Large intestine (tissue), 3 donors: ENCODE measurements around the gene NEFH. TPM values are rescaled to one million over a fixed set of nuclear protein-coding genes. Genes with fewer than 3 reads are reported as not detected.

ENCODE experiments used
- DNase-seq, 2 donors: peaks; one replicate each; pipeline versions ENCODE4 v3.0.0 to v3.0.0-alpha.2; 2013
- H3K27ac ChIP-seq: one replicate; pipeline ENCODE4 v1.5.1; 2013; ENCODE audit warnings: low read length
- H3K27me3 ChIP-seq: 2 replicates; pipeline ENCODE4 v1.6.1; 2013; ENCODE audit warnings: low read length; ENCODE audit not compliant: control insufficient read depth, insufficient read depth
- H3K36me3 ChIP-seq: 2 replicates; pipeline ENCODE4 v1.6.1; 2013; ENCODE audit warnings: low read length; ENCODE audit not compliant: control insufficient read depth, insufficient read depth
- H3K4me1 ChIP-seq: one replicate; pipeline ENCODE4 v1.6.1; 2013; ENCODE audit warnings: low read length; ENCODE audit not compliant: control insufficient read depth, insufficient read depth
- H3K4me3 ChIP-seq: one replicate; pipeline ENCODE4 v1.5.1; 2013; ENCODE audit warnings: low read length
- H3K9me3 ChIP-seq: one replicate; pipeline ENCODE4 v1.6.1; 2013; ENCODE audit warnings: mild to moderate bottlenecking, low read depth, low read length, moderate library complexity; ENCODE audit not compliant: control insufficient read depth
- WGBS: methylation state at CpG from one replicate; pipeline ENCODE4 v1.1.5; 2013; ENCODE audit warnings: low lambda C conversion rate; ENCODE audit not compliant: insufficient coverage; 5-methylcytosine and 5-hydroxymethylcytosine counted together
- polyA plus RNA-seq: library from polyadenylated mRNA; unstranded; fragments of 120-200 nt; gene quantifications from one replicate; pipeline ENCODE4 v1.2.1, GENCODE V29; 2013

Gene NEFH
- polyA plus RNA-seq, 1 donor: 5.6 TPM

DNA sequence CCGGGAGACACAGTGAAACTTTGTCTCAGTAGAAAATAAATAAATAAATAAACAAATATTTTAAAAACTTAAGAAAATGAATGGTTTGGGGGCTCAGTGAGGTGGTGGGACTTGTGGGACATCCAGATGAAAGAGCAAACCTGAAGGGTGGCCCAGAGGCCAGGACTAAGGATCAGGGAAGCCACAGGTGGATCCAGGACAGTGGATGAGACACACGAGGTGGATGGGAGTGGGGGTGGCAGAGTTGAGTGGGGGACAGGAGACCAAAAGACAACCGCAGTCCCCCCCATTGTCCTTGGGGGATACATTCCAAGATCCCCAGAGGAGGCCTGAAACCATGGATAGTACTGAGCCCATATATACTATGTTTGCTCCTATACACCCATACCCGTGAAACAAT is 34.5 kb upstream of the NEFH start:
- 86% methylated on average over 1 of the region's 4 CpGs for WGBS
- H3K4me3 ChIP-seq: no peak overlapping the region
- no peaks in the 10 kb centered on the region for H3K4me1 ChIP-seq
- DNase-seq: no peak
- no peaks in the 10 kb centered on the region for H3K27me3 ChIP-seq
- no peaks in the 10 kb centered on the region for H3K36me3 ChIP-seq
- H3K9me3 ChIP-seq: no peaks in the 10 kb centered on the region
- no peak overlapping the region for H3K27ac ChIP-seq

DNA sequence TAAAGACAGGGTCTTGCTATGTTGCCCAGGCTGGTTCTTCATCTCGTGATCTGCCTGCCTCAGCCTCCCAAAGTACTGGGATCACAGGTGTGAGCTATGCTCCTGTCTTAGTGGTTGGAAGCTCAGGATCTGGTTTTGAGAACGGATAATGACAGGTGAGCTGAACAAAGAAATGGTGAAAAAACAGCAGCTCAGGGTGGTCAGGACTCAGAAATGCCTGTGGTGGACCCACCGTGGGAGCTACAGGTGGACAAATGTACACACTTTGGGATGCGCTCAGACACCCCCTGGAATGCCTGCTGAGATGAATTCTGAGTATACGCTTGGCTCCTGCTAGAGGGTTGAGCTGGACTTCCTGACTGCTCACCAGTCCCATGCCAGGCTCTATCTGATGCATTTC is 32.1 kb upstream of the NEFH start:
- Histone ChIP-seq H3K4me3 (no peak overlapping the region), H3K36me3 (no peaks in the 10 kb centered on the region), H3K27me3 (no peaks in the 10 kb centered on the region), H3K9me3 (no peaks in the 10 kb centered on the region), H3K4me1 (no peaks in the 10 kb centered on the region), H3K27ac (no peak overlapping the region)
- DNase-seq: no peak
- no CpG with 5 or more reads among the region's 5 CpGs for WGBS

DNA sequence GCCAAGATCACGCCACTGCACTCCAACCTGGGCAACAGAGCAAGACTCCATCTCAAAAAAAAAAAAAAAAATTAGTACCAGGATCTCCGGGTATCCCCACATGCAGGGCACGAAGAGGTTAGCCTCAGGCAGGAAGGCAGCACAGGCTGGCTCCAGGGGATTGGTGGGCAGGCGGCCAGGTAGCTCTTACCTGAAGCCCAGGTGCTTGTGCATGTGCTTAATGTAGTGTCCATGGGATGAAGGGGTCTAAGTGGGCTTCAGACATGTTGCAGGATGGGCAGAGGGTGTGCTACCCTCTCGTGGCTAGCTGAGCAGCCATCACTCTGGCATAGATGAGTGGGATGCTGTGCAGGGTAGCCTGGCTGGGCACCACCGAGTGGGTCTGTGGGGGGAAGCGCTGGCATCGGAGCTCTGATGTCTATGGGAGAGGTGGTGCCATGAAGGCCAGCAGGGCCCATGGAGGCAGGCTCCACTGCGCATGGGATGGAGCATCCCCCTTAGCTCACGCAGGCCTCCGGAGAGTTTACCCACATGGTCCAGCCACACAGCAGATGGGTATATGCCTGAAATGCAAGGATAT is 30.6 kb upstream of the NEFH start:
- H3K27ac ChIP-seq: no peak overlapping the region
- DNase-seq: no peak
- no peaks in the 10 kb centered on the region for H3K27me3 ChIP-seq
- no peak overlapping the region for H3K4me3 ChIP-seq
- H3K4me1 ChIP-seq: no peaks in the 10 kb centered on the region
- no CpG with 5 or more reads among the region's 11 CpGs for WGBS
- H3K36me3 ChIP-seq: no peaks in the 10 kb centered on the region
- no peaks in the 10 kb centered on the region for H3K9me3 ChIP-seq

DNA sequence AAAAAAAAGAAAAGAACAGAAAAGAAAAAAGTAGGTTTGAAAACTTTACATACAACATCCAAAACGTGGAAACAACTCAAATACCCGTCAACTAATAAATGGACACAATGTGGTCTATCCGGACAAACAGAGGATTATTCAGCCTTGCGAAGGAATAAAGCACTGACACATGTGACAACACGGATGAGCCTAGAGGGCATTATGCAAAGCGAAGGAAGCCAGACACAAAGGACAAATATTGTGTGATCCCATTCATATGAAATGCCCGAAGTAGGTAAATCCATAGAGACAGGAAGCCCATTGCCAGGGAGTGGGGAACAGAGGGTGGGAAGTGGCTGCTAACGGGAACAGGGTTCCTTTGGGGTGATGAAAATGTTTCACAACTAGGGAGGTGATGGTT is 29.8 kb upstream of the NEFH start:
- no peak for DNase-seq
- no peak overlapping the region for H3K4me3 ChIP-seq
- no peaks in the 10 kb centered on the region for H3K36me3 ChIP-seq
- H3K4me1 ChIP-seq: no peaks in the 10 kb centered on the region
- no peaks in the 10 kb centered on the region for H3K27me3 ChIP-seq
- 90% methylated on average over 2 of the region's 8 CpGs for WGBS
- no peak overlapping the region for H3K27ac ChIP-seq
- no peaks in the 10 kb centered on the region for H3K9me3 ChIP-seq

DNA sequence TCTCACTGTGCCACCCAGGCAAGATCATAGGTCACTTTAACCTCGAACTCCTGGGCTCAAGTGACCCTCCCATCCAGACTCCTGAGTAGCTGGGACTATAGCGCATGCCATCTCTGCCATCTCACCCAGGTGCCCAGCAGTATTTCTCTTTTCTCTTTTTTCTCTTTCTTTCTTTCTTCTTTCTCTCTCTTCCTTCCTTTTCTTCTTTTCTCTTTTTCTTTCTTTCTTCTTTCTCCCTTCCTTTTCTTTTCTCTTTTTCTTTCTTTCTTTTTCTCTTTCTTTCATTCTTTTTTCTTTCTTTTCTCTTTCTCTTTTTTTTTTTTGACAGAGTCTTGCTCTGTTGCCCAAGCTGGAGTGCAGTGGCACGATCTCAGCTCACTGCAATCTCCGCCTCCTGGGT is 28.2 kb upstream of the NEFH start:
- no peak overlapping the region for H3K27ac ChIP-seq
- no peak overlapping the region for H3K4me3 ChIP-seq
- H3K36me3 ChIP-seq: no peaks in the 10 kb centered on the region
- no peaks in the 10 kb centered on the region for H3K27me3 ChIP-seq
- no peak for DNase-seq
- 75% methylated on average over 2 of the region's 4 CpGs for WGBS
- no peaks in the 10 kb centered on the region for H3K4me1 ChIP-seq
- no peaks in the 10 kb centered on the region for H3K9me3 ChIP-seq

DNA sequence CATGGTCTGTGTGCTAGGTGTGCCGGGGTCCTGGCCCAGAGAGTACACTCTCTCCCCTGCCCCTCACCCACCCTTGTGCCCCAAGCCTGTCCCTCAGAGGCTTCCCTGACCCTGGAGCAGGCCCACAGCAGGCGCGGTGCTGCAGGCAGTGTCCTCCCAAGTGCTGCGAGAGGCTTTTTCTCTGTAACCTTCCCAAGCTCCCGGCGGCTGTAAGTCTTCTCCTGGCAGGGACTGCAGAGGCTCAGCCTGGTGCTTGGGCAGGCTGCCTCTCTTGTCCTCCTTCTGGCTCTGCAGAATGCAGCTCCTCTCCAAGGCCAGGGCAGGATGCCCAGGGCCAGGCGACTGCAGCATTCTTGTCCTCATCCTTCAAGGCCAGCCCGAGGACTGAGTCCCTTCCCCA is 25.7 kb upstream of the NEFH start:
- Histone ChIP-seq H3K27me3 (no peaks in the 10 kb centered on the region), H3K4me1 (no peaks in the 10 kb centered on the region), H3K4me3 (no peak overlapping the region), H3K9me3 (no peaks in the 10 kb centered on the region), H3K36me3 (no peaks in the 10 kb centered on the region), H3K27ac (no peak overlapping the region)
- WGBS: no CpG with 5 or more reads among the region's 8 CpGs
- no peak for DNase-seq

DNA sequence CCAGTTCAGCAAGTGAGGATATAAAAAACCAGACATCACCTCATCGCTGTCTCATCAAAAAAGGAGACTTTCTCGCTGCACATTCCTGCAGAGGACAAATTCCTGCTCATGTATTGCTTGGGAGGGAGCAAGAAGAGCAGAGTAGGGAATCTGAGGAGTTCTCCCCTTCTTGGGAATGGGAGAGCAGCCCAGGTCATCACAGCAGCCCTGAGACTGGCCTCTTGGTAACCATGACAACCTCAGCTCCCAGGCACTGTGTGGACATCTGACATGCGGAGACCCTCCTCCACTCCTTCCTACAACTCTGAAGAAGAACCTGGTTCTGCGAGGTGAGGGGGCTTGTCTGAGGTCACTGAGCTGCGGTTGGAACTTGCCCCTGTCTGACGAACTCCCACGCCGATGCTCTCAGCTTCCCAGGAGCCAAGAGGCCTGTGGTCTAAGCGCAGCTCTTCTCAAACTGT is 23.8 kb upstream of the NEFH start:
- WGBS: no CpG with 5 or more reads among the region's 9 CpGs
- DNase-seq: no peak
- H3K4me1 ChIP-seq: no peaks in the 10 kb centered on the region
- H3K36me3 ChIP-seq: no peaks in the 10 kb centered on the region
- H3K9me3 ChIP-seq: no peaks in the 10 kb centered on the region
- no peaks in the 10 kb centered on the region for H3K27me3 ChIP-seq
- no peak overlapping the region for H3K4me3 ChIP-seq
- H3K27ac ChIP-seq: no peak overlapping the region

GRCh38 chr22:29457730-29458129 is 22.3 kb upstream of the NEFH start:
- Histone ChIP-seq H3K27me3 (no peaks in the 10 kb centered on the region), H3K36me3 (no peaks in the 10 kb centered on the region), H3K4me1 (no peaks in the 10 kb centered on the region), H3K27ac (no peak overlapping the region), H3K9me3 (no peaks in the 10 kb centered on the region), H3K4me3 (no peak overlapping the region)
- peak in 1 of 2 donors; percentile 23 for DNase-seq
- no CpG with 5 or more reads among the region's 4 CpGs for WGBS

- no peak overlapping the region for H3K4me3 ChIP-seq
- no peaks in the 10 kb centered on the region for H3K4me1 ChIP-seq
- no peaks in the 10 kb centered on the region for H3K27me3 ChIP-seq
- no peaks in the 10 kb centered on the region for H3K9me3 ChIP-seq
- DNase-seq: no peak
- no peaks in the 10 kb centered on the region for H3K36me3 ChIP-seq
- no peak overlapping the region for H3K27ac ChIP-seq
These were observed 21.5 kb upstream of the NEFH start for GRCh38 chr22:29458551-29458950.

GRCh38 chr22:29459773-29460172 is 20.2 kb upstream of the NEFH start:
- WGBS: no CpG with 5 or more reads among the region's 9 CpGs
- no peaks in the 10 kb centered on the region for H3K9me3 ChIP-seq
- no peak overlapping the region for H3K4me3 ChIP-seq
- no peaks in the 10 kb centered on the region for H3K4me1 ChIP-seq
- H3K27me3 ChIP-seq: no peaks in the 10 kb centered on the region
- H3K36me3 ChIP-seq: no peaks in the 10 kb centered on the region
- no peak for DNase-seq
- H3K27ac ChIP-seq: no peak overlapping the region

DNA sequence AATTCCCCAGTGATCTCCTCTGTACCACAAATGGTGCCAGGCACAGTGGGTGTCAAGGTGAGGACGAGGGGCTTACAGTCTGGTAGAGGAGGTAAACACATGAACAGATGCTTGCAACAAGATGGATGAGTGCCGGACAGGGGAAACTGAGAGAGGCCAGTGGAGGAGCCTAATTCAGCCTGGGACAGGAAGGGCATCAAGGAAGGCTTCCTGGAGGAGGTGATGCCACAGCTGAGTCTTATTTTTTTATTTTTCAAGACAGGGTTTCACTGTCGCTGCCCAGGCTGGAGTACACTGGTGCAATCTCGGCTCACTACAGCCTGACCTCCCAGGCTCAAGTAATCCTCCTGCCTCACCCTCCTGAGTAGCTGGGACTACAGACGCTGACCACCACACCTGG is 18.8 kb upstream of the NEFH start:
- H3K4me1 ChIP-seq: no peaks in the 10 kb centered on the region
- H3K4me3 ChIP-seq: no peak overlapping the region
- H3K27ac ChIP-seq: no peak overlapping the region
- no peaks in the 10 kb centered on the region for H3K9me3 ChIP-seq
- no peak for DNase-seq
- WGBS: no CpG with 5 or more reads among the region's 5 CpGs
- no peaks in the 10 kb centered on the region for H3K27me3 ChIP-seq
- H3K36me3 ChIP-seq: no peaks in the 10 kb centered on the region
